ENCODE results near the gene KANSL2.

Gene KANSL2

GRCh38 chr12:48613321-48613720 lies 68.7 kb downstream of the KANSL2 start:
- DNase-seq (ENCODE audit: low spot score) = no peak
- TF ChIP-seq, protein P1, sequence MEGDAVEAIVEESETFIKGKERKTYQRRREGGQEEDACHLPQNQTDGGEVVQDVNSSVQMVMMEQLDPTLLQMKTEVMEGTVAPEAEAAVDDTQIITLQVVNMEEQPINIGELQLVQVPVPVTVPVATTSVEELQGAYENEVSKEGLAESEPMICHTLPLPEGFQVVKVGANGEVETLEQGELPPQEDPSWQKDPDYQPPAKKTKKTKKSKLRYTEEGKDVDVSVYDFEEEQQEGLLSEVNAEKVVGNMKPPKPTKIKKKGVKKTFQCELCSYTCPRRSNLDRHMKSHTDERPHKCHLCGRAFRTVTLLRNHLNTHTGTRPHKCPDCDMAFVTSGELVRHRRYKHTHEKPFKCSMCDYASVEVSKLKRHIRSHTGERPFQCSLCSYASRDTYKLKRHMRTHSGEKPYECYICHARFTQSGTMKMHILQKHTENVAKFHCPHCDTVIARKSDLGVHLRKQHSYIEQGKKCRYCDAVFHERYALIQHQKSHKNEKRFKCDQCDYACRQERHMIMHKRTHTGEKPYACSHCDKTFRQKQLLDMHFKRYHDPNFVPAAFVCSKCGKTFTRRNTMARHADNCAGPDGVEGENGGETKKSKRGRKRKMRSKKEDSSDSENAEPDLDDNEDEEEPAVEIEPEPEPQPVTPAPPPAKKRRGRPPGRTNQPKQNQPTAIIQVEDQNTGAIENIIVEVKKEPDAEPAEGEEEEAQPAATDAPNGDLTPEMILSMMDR (IDR thresholded peaks at IDR 0.05; ENCODE audit: borderline replicate concordance, control extremely low read depth, extremely low read depth, insufficient read depth, missing control alignments) = no peak
- in situ Hi-C loops (cut with MboI; ENCODE audit: low sequenced_read_pairs, unreplicated experiment) = no loop called here

All from GM13976 (cell line).